Mammary epithelial cell (primary cell): ENCODE results near the gene PHF13.

Experiments
- EZH2 ChIP-seq: IDR thresholded peaks from 2 replicates; pipeline ENCODE4 v1.6.1; 2012; ENCODE audit warnings: low read length, inconsistent platforms, borderline replicate concordance
- TF ChIP-seq, protein P1 (sequence below), 2 donors: IDR thresholded peaks in 1 of 2; conservative IDR thresholded peaks in 1 of 2; 2 replicates each; pipeline ENCODE4 v1.5.1; 2011 to 2012; ENCODE audit warnings: inconsistent platforms in 2 of 2, low read length in 2 of 2, mild to moderate bottlenecking in 2 of 2, control low read depth in 1 of 2, low read depth in 1 of 2; ENCODE audit not compliant: insufficient read depth in 1 of 2; ENCODE audit errors: extremely low read depth in 1 of 2

DNA sequence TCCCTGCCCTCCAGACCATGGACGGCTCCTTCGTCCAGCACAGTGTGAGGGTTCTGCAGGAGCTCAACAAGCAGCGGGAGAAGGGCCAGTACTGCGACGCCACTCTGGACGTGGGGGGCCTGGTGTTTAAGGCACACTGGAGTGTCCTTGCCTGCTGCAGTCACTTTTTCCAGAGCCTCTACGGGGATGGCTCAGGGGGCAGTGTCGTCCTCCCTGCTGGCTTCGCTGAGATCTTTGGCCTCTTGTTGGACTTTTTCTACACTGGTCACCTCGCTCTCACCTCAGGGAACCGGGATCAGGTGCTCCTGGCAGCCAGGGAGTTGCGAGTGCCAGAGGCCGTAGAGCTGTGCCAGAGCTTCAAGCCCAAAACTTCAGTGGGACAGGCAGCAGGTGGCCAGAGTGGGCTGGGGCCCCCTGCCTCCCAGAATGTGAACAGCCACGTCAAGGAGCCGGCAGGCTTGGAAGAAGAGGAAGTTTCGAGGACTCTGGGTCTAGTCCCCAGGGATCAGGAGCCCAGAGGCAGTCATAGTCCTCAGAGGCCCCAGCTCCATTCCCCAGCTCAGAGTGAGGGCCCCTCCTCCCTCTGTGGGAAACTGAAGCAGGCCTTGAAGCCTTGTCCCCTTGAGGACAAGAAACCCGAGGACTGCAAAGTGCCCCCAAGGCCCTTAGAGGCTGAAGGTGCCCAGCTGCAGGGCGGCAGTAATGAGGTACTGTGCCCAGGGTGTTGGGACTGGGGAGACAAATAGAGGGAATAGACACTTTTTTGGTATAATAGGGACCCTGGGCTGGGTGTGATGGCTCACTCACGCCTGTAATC is 32.7 kb upstream of the PHF13 start:
- TF ChIP-seq, protein P1, sequence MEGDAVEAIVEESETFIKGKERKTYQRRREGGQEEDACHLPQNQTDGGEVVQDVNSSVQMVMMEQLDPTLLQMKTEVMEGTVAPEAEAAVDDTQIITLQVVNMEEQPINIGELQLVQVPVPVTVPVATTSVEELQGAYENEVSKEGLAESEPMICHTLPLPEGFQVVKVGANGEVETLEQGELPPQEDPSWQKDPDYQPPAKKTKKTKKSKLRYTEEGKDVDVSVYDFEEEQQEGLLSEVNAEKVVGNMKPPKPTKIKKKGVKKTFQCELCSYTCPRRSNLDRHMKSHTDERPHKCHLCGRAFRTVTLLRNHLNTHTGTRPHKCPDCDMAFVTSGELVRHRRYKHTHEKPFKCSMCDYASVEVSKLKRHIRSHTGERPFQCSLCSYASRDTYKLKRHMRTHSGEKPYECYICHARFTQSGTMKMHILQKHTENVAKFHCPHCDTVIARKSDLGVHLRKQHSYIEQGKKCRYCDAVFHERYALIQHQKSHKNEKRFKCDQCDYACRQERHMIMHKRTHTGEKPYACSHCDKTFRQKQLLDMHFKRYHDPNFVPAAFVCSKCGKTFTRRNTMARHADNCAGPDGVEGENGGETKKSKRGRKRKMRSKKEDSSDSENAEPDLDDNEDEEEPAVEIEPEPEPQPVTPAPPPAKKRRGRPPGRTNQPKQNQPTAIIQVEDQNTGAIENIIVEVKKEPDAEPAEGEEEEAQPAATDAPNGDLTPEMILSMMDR (conservative IDR thresholded peaks at IDR 0.05 in 1 of 2, IDR thresholded peaks at IDR 0.05 in 1 of 2; ENCODE audit: extremely low read depth in 1 of 2, insufficient read depth in 1 of 2, low read depth in 1 of 2, low read length in 2 of 2), result peak in 1 of 2 donors; percentile 4
- no peak for TF ChIP-seq EZH2
